A549 treated with Hydrocortisone at 1 μM for 4 hours (cell line): ENCODE measurements around the gene RBX1. TPM values are rescaled to one million over a fixed set of nuclear protein-coding genes. Genes with fewer than 3 reads are reported as not detected.

ENCODE experiments used
- total RNA-seq: library from RNA; stranded (reverse); fragments of 200-300 nt; extraction: Qiagen RNA extraction; gene quantifications from 5 replicates; pipeline ENCODE4 v1.2.3, GENCODE V29; 2022

The RBX1 gene
- 43.0 to 59.4 TPM (median 57.0 TPM) in 5 replicates for total RNA-seq

DNA sequence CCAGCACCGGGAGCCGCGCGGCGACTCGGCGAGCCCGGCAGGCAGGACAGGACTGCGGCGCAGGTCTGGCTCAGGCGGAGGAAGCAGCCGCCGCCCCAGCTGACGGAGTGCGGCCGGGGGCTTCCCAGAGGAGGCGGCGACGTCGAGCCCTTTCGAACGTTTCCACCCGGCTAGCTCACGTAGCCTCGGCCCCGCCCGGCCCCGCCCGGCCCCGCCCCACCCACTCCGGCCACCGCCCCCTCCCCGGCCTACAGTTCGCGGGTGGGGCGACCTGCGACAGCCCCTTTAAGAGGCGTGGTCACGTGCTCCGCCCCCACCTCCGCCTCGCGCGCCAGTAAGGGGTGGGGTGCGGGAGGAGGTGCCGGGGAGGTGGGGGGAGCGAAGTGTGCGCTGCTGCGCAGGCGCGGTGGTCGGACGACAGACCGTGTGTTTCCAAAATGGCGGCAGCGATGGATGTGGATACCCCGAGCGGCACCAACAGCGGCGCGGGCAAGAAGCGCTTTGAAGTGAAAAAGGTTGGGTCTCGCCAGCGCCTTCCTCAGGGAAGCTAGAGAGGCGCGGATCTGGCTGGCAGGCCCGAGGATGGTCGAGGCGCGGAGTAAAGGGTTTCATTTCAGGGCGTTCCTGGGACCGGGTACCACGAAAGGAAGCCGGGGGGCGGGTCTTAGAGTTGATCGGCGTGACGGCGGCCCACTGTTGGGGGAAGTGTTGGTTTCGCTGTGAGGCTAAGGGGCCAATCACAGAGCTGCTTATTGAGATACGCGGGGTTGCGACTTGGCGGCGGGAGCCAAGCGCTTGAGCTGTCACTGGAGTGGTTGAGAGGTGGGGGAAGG, at the start of gene RBX1:
TSS of gene RBX1 (plus strand) at position 417 of the 833 bp plus-strand sequence. CDS start at position 438, 21 bp downstream.

Other genes starting within 250 kb of the RBX1 start
- gene SLC25A17, start 132.0 kb upstream of the RBX1 start, total RNA-seq, result 21.4 to 25.6 TPM (median 23.7 TPM) in 5 replicates
- gene ST13, start 94.7 kb upstream of the RBX1 start, total RNA-seq, result 162 to 187 TPM (median 164 TPM) in 5 replicates
- gene XPNPEP3, start 94.2 kb upstream of the RBX1 start, total RNA-seq, result 7.8 to 11.6 TPM (median 9.2 TPM) in 5 replicates
- not detected in 5 replicates for gene DNAJB7, start 89.3 kb upstream of the RBX1 start, total RNA-seq
- gene EP300, start 141.2 kb downstream of the RBX1 start, total RNA-seq, result 15.4 to 30.1 TPM (median 19.7 TPM) in 5 replicates